ENCODE results near the gene DLGAP3.

DNA sequence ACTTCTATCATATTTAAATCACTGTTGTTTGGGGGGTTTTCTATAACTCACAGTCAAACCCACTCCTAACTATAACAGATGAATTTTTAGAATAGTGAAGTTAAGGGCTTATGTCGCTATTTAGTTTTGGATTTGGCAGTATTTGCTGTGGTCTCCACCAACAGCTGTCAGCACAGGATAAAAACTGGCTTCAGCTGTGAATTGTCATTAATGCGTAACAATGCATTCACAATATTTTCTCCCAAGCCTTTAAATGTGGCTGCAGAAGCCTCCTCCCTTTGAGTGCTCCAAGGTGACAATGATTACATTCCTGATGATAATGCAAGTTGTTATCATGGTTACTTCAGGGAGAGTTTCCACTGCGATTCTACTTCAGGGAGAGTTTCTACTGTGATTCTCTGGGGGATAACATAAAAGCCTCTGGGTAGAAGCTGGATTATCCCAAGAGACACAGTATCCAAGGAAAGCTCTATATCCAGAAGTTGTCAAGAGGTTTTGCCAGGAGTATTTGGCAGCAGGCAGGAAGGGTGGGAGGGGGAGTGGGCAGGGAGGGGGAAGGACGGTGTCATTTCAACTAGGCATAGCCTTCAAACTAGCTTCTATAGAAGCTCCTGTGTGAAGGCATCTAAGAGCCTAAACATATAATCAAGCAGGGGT lies 55.0 kb downstream of the DLGAP3 start:
- TF ChIP-seq, protein P1, sequence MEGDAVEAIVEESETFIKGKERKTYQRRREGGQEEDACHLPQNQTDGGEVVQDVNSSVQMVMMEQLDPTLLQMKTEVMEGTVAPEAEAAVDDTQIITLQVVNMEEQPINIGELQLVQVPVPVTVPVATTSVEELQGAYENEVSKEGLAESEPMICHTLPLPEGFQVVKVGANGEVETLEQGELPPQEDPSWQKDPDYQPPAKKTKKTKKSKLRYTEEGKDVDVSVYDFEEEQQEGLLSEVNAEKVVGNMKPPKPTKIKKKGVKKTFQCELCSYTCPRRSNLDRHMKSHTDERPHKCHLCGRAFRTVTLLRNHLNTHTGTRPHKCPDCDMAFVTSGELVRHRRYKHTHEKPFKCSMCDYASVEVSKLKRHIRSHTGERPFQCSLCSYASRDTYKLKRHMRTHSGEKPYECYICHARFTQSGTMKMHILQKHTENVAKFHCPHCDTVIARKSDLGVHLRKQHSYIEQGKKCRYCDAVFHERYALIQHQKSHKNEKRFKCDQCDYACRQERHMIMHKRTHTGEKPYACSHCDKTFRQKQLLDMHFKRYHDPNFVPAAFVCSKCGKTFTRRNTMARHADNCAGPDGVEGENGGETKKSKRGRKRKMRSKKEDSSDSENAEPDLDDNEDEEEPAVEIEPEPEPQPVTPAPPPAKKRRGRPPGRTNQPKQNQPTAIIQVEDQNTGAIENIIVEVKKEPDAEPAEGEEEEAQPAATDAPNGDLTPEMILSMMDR (optimal IDR thresholded peaks at IDR 0.05 in 1 of 3, IDR thresholded peaks at IDR 0.05 in 1 of 3, conservative IDR thresholded peaks at IDR 0.05 in 1 of 3; ENCODE audit: extremely low read depth in 1 of 3, insufficient read depth in 2 of 3, low read length in 3 of 3): no peak
- no peak for TF ChIP-seq EZH2 (IDR thresholded peaks at IDR 0.05; ENCODE audit: low read length)

Data from keratinocyte (primary cell).